ENCODE data around the gene ENTPD8. TPM values are rescaled to one million over a fixed set of nuclear protein-coding genes. Genes with fewer than 3 reads are reported as not detected.
A peak's percentile ranks its signal among the peaks of the same experiment; 100 is the strongest.
"Not testable (repeated sequence)": the region's sequence is repeated elsewhere in the genome, so short reads cannot be mapped to it uniquely, and the experiment has no call there.

Gene ENTPD8
- total RNA-seq, 1 donor from 2014 or later: 0.31 TPM

GRCh38 chr9:137458194-137459151 is 17.3 kb upstream of the ENTPD8 start:
- peak; percentile 36 for DNase-seq

- no peak for DNase-seq
Observed at GRCh38 chr9:137457406-137458193, 16.4 kb upstream of the ENTPD8 start.

- DNase-seq: no peak
Observed at GRCh38 chr9:137456864-137457405, 15.8 kb upstream of the ENTPD8 start.

GRCh38 chr9:137456061-137456863 is 15.1 kb upstream of the ENTPD8 start:
- DNase-seq: no peak

- no peak for DNase-seq
Observed at GRCh38 chr9:137455359-137455991, 14.3 kb upstream of the ENTPD8 start.

GRCh38 chr9:137454597-137455358 is 13.6 kb upstream of the ENTPD8 start:
- DNase-seq: no peak

GRCh38 chr9:137454145-137454596 is 13.0 kb upstream of the ENTPD8 start:
- peak; percentile 20 for DNase-seq

GRCh38 chr9:137453643-137454081 is 12.5 kb upstream of the ENTPD8 start:
- peak; percentile 81 for DNase-seq

GRCh38 chr9:137452761-137453642 is 11.8 kb upstream of the ENTPD8 start:
- DNase-seq: no peak

GRCh38 chr9:137452006-137452760 is 11.0 kb upstream of the ENTPD8 start:
- no peak for DNase-seq

GRCh38 chr9:137451264-137452005 is 10.3 kb upstream of the ENTPD8 start:
- DNase-seq: not testable (repeated sequence)

- DNase-seq: not testable (repeated sequence)
Observed at GRCh38 chr9:137450539-137451222, 9.5 kb upstream of the ENTPD8 start.

- no peak for DNase-seq
Observed at GRCh38 chr9:137449931-137450538, 8.9 kb upstream of the ENTPD8 start.

- DNase-seq: no peak
Observed at GRCh38 chr9:137449081-137449844, 8.1 kb upstream of the ENTPD8 start.

GRCh38 chr9:137448602-137448962 is 7.4 kb upstream of the ENTPD8 start:
- no peak for DNase-seq

All from tongue (tissue), 2 donors.